ENCODE data around the gene RSKR.
A peak's percentile ranks its signal among the peaks of the same experiment; 100 is the strongest.
"Not testable (repeated sequence)": the region's sequence is repeated elsewhere in the genome, so short reads cannot be mapped to it uniquely, and the experiment has no call there.

Gene RSKR, protein sequence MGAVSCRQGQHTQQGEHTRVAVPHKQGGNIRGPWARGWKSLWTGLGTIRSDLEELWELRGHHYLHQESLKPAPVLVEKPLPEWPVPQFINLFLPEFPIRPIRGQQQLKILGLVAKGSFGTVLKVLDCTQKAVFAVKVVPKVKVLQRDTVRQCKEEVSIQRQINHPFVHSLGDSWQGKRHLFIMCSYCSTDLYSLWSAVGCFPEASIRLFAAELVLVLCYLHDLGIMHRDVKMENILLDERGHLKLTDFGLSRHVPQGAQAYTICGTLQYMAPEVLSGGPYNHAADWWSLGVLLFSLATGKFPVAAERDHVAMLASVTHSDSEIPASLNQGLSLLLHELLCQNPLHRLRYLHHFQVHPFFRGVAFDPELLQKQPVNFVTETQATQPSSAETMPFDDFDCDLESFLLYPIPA

DNA sequence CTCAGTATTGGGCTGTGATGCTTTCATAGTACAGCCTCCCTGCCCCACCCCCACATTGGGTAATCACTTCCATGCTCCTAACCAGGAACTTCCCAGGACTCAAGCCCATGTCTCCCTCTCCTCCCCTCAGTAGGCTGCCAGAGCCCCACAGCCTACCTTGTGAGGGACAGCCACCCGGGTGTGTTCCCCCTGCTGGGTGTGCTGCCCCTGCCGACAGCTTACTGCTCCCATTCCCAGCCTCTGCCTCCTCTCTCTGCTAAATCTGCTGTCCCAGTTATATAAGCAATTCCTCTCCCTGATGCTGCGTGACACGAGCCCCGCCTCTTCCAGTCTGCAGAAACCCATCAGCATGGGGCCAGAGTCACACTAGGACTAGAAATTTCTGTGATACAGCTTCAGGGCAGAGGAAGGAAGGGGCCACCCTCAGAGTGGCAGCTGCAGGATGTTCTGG, at the start of gene RSKR:
RSKR (minus strand) TSS at position 255 of the 451 bp plus-strand sequence; CDS start at position 231, 24 bp downstream.
- DNase-seq: peak; percentile 43

DNA sequence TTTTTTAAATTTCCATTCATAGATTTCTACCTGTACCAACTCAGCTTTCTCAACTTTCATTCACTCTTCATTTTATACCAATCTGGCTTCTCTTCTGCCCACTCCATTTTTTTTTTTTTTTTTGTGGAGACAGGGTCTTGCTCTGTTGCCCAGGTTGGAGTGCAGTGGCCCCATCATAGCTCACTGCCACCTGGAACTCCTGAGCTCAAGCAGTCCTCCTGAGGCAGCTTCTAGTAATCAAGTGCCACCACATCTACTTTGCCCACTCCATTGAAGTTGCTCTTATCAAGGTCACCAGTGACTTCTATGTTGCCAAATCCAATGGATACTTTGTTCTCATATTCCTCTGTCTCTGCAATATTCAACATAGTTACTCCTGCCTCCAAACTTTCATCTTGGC, 49.7 kb upstream of the RSKR start:
- DNase-seq: peak; percentile 19

DNA sequence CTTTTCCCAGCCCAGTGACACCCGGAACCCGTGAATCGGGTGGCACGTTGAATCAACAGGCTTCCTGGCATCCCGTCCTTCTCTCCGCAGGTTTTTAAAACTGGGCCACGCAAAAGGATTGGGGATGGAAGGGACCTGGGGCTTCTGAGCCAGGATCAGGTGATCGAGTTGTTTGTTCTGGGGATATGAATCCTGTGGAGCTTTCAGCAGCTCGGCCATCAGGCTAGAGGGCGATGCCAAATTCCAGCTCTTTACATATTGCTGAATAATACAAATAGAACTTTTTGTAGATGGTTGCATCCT, 48.5 kb upstream of the RSKR start:
- DNase-seq: no peak

DNA sequence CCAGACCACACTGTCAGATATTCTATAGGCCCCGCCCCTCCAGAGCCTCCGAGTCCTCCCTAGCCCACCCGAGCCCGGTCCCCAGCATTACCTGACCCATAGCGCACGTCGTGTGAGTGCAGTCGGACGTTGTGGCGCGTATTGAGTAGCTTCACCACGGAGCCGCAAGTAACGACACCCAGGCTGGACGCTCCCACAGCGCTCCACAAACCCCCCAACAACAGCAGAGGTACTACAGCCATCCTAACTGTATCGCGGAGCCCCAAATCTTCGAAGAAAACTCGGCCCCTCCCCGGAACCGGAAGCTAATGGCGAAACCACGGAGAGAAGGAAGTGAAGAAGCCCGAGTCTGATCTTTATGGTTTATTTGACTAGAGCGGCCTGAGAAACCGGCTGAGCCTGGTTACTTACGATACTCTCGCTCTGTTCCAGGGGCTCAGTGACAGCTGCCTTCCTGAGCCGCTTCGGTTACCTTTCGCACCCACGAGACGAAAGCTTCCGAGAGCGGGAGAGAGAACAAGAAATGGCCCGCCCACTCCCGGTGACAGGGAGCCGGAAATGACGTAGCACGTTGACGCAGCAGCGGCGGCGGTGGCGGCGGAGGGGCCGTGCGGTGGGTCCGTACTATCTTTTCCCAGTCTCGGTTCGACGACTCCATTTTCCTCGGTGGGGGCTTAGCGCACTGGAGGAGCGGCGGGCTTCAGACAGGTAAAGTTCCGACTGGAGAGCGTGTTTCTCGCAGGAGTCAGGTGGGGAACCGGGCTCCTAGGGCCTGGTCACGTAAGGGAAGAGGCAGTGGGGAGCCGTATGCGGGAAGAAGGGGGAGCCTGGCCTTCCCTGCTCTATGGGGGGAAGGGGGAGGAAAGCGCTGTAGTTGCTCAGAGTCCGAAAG, 47.9 kb upstream of the RSKR start, which contains the start of the genes SDF2 and SUPT6H:
SDF2 (minus strand) TSS at position 272 of the 892 bp plus-strand sequence; CDS start at position 242, 30 bp downstream.
SUPT6H (plus strand) TSS at position 571 of the 892 bp plus-strand sequence. CDS start 11,197 bp downstream, outside the sequence.
- peak; percentile 97 for DNase-seq

DNA sequence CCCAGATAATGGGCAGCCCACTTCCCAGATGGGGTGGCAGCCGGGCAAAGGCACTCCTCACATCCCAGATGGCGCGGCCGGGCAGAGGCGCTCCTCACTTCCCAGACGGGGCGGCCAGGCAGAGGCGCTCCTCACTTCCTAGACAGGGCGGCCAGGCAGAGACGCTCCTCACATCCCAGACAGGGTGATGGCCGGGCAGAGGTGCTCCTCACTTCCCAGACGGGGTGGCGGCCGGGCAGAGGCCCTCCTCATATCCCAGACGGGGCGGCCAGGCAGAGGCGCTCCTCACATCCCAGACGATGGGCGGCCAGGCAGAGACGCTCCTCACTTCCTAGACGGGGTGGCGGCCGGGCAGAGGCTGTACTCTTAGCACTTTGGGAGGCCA, 45.5 kb upstream of the RSKR start:
- DNase-seq: not testable (repeated sequence)

DNA sequence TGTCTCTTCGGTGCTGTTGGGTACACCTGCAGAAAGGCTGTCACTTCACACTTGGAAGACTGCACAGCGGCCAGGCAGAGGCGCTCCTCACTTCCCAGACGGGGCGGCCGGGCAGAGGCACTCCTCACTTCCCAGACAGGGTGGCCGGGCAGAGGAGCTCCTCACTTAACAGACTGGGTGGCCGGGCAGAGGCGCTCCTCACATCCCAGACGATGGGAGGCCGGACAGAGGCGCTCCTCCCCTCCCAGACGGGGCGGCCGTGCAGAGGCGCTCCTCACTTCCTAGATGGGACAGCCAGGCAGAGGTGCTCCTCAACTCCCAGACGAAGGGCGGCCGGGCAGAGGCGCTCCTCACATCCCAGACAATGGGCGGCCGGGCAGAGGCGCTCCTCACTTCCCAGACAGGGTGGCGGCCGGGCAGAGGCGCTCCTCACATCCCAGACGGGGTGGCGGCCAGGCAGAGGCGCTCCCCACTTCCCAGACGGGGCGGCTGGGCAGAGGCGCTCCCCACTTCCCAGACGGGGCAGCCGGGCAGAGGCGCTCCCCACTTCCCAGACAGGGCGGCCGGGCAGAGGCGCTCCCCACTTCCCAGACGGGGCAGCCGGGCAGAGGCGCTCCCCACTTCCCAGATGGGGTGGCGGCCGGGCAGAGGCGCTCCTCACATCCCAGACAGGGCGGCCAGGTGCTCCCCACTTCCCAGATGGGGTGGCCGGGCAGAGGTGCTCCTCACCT, 44.9 kb upstream of the RSKR start:
- DNase-seq: not testable (repeated sequence)

DNA sequence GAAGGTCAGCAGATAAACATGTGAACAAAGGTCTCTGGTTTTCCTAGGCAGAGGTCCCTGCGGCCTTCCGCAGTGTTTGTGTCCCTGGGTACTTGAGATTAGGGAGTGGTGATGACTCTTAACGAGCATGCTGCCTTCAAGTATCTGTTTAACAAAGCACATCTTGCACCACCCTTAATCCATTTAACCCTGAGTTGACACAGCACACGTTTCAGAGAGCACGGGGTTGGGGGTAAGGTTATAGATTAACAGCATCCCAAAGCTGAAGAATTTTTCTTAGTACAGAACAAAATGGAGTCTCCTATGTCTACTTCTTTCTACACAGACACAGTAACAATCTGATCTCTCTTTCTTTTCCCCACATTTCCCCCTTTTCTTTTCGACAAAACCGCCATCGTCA, 44.4 kb upstream of the RSKR start:
- DNase-seq: not testable (repeated sequence)

DNA sequence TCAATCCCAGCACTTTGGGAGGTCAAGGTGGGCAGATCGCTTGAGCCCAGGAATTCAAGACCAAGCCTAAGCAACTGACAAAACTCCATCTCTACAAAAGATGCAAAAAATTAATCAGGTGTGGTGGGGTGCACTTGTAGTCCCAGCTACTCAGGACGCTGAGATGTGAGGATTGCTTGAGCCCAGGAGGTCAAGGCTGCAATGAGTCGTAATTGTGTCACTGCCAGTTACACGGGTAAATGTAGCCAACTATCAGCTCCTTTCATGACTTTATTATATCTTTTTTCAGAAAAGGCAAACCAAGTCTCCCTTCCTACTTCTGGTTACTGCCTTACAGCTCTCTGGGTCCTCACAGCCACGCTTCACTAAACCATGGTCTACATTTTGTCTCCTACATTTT, 43.8 kb upstream of the RSKR start:
- no peak for DNase-seq

DNA sequence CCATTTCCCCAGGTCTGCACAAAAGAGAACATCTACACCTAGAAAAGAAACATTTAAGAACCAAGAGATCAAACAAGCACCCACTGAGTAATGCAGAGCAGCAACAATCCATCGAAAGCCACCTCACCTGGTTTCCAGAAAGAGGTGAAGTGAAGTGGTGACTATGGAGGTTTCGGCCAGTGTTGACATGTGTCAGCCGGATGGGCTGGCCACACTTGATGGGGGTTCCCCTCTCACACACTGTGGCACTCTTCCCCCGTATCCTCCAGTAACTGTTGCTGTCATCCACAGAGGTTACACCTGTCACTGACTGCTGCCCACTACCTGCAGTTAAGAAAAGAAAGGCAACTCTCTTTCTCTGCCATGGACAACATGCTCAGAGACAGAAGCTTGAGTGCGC, 41.2 kb upstream of the RSKR start:
- DNase-seq: no peak

DNA sequence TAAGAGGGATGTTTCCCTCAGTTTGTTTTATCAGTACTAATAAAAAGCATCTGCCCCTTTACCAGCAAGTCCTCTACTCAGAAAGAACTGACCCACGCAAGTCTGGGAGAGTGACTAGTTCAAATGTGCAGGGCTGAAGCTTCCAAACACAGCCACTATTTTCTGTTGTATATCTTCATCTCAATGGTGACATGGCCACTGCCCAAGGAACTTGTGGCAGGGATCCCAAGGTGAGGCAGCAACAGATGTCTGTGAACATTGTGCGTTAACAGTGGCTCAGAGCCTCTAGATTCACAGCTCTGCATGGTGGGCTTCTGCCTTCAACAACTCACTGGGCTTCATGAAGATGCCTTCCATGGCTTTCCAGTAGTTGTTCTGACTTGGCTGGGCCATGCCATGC, 34.7 kb upstream of the RSKR start:
- no peak for DNase-seq

DNA sequence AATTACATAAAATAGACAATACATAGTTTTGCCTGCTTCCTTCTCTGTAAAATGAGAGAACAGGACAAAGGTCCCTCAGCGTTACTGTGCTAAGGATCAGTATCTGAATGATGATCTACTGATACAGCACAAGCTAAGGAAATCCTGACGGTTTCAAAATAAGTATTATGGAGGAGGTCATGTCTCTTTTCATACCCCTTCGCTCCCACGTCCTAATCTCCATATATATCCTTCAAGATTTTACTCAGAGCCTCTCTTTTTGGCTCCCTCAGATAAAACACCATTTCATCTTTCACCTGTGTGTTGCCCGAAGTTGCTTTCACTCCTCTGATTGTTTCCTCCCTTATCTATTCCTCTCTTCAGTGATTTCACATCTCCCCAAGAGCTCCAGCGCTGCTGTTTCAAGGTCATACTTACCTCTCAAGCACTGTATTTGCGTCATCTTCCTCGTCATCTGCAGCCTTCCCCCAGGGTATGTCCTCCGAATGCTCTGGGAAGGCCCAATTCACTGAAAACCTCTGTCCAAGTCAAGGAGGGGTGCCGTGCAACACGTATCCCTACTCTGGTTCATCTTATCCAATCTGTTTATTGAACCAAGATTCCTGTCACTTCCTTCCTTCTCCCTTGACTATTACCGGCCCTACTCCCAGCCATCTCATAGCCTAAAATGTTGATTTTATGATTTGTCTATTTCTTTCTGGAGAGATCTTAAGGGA, 32.2 kb upstream of the RSKR start:
- DNase-seq: no peak

DNA sequence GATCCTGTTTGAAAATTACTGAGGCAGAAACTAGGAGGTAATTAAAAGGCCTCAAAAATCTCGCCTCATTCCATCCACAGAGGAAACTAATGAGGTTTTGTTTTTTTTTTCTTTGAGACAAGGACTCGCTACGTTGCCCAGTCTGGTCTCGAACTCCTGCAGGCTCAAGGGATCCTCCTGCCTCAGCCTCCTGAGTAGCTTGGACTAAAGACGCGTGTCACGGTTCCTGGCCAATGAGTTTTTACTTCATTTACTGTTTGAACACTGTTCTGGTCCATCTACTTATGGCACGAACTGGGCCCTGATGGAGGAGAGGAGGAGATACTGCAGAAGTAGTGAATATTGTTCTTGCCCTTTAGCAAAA, 31.6 kb upstream of the RSKR start:
- no peak for DNase-seq

DNA sequence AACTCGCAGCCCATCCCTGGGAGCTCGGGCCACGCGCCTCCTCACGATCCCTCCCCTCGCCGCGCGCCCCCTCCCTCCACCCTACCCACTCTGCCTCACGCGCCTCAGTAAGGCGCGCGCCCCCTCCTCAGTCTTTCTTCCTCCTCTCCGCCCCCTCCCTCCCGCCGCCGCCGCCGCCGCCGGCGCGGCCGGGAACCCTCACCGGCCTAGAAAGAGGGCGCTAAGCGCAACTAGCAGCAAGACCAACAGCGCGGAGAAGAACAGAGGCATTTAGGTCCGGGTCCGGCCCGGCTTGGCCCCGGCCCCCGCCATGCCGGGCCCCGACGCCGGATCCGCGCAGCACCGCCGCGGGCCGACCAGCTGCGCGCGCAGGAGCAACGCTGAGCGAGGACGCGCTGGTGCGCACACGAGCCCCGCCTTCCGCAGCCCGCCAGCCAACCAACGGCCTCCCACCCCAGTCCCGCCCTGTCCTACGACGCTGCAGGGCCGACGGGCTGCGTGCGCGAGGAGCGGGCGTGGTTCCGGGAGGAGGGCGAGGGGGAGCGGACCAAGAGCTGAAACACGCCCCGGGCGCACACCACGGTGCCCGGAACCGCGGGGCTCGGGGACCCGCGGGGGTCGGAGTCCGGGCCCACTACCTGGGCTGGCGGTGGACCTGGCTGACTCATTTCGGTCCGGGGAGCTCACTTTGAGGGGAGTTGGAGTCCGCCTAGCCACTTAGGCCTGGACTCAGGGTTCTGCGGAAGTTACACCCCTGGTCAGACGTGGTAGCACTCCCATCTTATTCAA, 31.0 kb upstream of the RSKR start, which contains the start of gene BLTP2:
BLTP2 (minus strand) TSS at position 372 of the 789 bp plus-strand sequence; CDS start at position 270, 102 bp downstream.
- DNase-seq: peak; percentile 99

DNA sequence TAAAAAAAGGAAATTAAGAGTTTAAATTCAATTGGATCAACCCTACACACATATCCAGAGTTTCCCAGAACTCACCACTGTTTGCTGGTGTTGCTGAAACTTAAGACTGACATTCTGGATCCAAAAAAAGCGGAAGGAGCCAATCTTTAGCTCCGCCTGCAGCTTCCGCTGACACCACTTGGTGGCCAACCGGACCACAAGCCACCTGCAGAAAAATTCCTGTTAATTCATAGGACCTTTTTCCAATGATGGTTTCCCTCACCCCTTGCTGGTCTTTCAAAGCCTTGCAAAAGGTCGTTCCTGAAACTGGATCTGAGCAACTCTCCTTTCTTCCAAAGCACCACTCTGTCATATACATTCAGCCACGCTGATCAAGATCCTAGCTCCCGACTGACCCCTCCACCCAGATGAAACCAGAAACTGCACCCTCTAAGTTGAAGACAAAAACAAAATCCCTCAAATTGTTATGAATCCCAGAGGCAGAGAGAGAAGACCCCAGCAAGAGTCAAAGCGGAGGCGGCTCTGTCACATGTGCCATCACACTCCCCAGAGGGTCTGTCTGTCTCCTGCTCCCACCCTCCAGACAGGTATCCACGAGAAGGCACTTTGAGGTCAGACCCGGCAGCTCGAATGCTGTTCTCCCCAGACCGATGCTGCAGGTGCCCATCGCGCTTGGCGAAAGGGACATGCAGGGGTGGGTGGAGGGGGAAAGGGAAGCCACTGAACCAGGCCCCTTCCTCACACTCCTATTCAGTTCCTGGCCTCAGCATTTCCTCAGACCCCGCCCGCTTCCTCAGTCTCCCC, 30.2 kb upstream of the RSKR start:
- DNase-seq: peak; percentile 91

DNA sequence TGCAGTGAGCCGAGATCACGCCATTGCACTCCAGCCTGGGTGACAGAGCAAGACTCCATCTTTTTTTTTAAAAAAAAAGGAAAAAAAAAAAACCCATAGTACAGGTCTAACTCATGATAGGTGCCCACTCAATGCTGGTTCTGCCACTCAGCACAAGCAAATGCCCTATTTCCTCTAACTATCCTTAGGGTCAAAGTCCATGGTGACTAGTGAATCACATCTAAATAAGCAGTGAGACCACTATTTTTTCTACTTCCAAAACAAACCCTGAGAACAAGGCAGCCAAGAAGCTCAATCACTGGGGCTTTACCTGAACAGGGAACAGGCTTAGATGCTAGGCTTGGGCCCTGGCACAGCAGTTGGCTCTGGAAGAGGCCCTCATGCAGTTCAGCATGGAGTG, 27.6 kb upstream of the RSKR start:
- DNase-seq: no peak

DNA sequence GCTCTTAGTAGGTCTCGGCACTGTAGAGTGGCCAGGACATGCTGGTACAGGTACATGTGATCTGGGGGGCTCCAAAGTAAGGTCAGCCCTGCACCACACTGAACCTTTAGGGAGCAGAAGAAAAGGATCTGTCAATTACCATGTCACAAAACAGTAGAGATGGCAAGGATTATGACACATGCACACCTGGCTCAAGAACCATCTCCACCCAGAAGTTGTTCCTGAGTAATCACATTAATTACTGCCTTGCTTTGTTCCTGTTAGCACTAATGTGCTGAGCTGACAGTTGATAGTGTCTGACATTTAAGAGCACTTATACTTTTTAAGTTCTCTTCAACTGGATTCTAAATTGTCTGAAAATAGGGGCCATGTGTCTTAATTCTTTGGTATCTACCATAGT, 21.5 kb upstream of the RSKR start:
- no peak for DNase-seq

DNA sequence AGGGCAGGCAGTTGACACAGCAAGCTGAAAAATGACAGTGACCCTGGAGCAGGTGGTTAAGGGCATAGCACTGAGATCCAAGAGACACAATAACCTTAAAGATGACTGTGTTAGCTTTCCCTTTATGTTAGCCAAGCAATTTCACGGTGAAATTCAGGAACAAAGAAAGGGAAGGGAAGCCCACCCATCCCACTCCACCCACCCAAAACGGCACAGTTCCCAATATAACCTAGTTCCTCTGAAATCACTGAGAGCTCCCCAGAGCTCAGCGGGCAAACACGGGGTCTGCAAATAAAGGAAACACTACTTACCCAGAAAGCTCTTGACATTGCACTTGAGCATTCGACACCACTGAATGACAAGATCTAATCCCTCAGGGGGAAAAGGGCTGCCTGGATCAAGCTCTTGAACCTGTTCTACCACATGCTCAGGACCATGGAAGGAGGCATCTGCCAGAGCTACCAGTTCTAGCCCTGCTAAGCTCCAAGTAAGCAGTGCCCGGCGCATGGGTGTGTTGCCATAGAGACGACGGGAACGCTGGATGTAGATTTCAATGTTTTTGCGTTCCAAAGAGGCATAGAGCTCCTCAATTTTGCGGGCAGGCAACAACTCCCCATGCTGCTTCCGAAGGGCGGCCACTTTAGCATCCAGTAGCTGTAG, 20.4 kb upstream of the RSKR start:
- DNase-seq: no peak

DNA sequence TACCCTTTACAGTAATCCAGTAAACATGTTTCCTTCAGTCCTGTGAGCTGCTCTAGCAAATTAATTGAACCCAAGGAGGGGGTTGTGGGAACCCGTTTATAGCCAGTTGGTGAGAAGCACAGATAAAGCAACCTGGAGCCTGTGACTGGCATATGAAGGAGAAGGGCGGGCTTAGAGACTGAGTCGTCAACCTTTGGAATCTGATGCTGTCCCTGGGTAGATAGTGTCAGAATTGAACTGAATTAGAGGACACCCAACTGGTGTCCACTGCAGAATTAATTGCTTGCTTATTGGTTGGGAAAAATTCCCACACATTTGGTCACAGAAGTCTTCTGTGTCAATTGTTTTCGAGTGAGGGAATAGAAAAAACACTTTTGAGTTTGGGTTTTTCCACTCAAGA, 12.8 kb upstream of the RSKR start:
- DNase-seq: no peak

DNA sequence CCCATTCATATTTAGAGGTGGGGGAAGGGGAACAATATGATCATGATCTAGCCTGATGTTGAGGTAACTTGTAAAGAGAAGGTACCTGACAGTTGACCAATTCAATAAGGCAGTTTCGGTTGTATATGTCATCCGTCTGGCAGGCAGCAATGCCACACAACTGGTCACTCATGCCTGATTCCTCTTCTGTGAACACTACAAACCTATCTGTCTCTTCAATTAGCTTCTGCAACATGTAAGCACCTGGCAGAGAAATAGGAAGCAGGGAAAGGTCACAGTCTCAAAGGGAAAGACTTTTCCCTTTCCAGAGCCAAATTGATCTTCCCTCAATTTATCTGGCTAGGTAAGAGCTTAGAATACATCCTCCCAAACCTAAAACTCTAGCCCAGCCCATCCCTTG, 10.2 kb upstream of the RSKR start:
- DNase-seq: no peak

DNA sequence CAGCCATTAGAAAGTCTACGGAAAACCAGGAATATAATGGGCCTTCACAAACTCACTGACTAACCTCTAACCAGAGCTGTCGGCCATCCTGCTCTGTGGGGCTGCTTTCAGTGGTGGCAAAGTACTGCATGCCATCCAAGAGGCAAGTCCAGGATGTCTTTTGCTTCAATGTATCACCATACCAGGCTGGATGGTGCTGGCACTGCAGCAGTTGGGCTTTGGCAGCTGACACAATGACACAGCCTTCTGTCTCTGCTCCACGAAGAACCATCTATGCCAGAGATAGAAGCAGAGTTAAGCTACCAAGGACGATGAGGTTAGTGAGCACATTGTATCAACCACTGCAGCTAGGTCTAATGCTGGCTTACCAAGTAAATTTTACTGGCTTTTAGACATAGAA, 9.7 kb upstream of the RSKR start:
- DNase-seq: no peak
